ENCODE data around the gene UGGT1. TPM values are rescaled to one million over a fixed set of nuclear protein-coding genes. Genes with fewer than 3 reads are reported as not detected.

The UGGT1 gene
- total RNA-seq, 1 donor from 2014 or later = 68.0 TPM

DNA sequence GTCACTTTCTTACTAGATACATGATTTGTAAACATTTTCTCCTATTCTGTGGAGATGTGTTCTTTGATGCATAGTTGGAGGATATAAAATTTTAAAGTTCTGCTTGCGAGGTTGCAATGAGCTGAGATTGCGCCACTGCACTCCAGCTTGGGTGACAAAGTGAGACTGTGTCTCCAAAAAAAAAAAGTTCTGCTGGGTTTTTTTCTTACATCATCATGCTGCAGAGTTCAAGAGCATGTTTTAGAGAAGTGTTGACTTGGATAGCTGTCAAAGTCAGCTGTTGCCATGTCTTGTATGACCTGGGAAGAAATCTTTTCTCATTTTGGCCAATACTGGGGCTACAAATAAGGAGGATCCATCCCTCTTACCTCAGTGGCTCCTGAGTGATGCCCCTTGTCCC, 71.3 kb downstream of the UGGT1 start:
- Mint-ChIP-seq H3K4me1 (ENCODE audit: low read depth, unreplicated experiment) (no peaks in the 10 kb centered on the region), H3K27ac (ENCODE audit: unreplicated experiment) (no peak overlapping the region), H3K27me3 (ENCODE audit: low read depth, unreplicated experiment) (no peaks in the 10 kb centered on the region), H3K36me3 (ENCODE audit: low read depth, unreplicated experiment) (peaks cover 5% of the 10 kb centered on the region), H3K4me3 (ENCODE audit: unreplicated experiment) (no peak overlapping the region), H3K9me3 (ENCODE audit: unreplicated experiment) (no peaks in the 10 kb centered on the region)
- Histone ChIP-seq H4K20me1 (ENCODE audit: insufficient read depth, low read length) (peaks cover 8% of the 10 kb centered on the region), H2AFZ (ENCODE audit: low read depth, low read length) (no peak overlapping the region), H3K4me2 (ENCODE audit: low read length) (no peak overlapping the region), H3K27ac (ENCODE audit: low read depth, low read length) (no peak overlapping the region), H3K9me3 (ENCODE audit: insufficient read depth, low read depth, low read length) (no peaks in the 10 kb centered on the region), H3K27me3 (ENCODE audit: insufficient read depth, low read length) (no peaks in the 10 kb centered on the region), H3K4me3 (ENCODE audit: insufficient read depth, low read depth, low read length) (no peak overlapping the region), H3K9ac (ENCODE audit: low read length) (no peak overlapping the region), H3K4me1 (ENCODE audit: insufficient read depth, low read length) (no peaks in the 10 kb centered on the region), H3K79me2 (ENCODE audit: insufficient read depth, low read length) (peaks cover 7% of the 10 kb centered on the region), H3K36me3 (ENCODE audit: insufficient read depth, low read length) (peaks cover 27% of the 10 kb centered on the region)
- TF ChIP-seq EZH2 (IDR thresholded peaks at IDR 0.05; ENCODE audit: insufficient read depth, low read length) = no peak
- TF ChIP-seq, protein P1, sequence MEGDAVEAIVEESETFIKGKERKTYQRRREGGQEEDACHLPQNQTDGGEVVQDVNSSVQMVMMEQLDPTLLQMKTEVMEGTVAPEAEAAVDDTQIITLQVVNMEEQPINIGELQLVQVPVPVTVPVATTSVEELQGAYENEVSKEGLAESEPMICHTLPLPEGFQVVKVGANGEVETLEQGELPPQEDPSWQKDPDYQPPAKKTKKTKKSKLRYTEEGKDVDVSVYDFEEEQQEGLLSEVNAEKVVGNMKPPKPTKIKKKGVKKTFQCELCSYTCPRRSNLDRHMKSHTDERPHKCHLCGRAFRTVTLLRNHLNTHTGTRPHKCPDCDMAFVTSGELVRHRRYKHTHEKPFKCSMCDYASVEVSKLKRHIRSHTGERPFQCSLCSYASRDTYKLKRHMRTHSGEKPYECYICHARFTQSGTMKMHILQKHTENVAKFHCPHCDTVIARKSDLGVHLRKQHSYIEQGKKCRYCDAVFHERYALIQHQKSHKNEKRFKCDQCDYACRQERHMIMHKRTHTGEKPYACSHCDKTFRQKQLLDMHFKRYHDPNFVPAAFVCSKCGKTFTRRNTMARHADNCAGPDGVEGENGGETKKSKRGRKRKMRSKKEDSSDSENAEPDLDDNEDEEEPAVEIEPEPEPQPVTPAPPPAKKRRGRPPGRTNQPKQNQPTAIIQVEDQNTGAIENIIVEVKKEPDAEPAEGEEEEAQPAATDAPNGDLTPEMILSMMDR (IDR thresholded peaks at IDR 0.05; ENCODE audit: insufficient read depth, low read depth, low read length) = no peak
- FAIRE-seq (no peak), DNase-seq (ENCODE audit: low read depth) (no peak)

DNA sequence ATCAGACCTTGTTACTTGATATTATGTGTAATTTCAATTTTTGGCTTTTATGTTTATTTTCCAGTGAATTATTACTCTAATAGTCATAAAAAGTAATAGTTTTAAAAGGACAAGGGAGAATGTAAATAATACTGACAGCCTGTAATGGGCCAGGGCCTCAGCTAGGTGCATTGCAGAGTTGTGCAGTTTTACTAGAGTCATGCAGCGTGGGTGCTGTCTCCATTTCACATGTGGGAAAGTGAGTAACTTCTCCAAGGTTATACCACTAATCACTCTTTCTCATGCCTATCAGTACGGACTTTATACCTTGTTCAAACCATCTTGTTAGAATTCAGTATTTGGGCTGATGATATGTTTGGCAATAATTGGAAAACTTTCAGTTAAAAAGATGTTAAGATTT, 73.3 kb downstream of the UGGT1 start:
- no peak overlapping the region for H3K4me3 Mint-ChIP-seq (ENCODE audit: unreplicated experiment)
- no peaks in the 10 kb centered on the region for H3K9me3 Mint-ChIP-seq (ENCODE audit: unreplicated experiment)
- H3K36me3 Mint-ChIP-seq (ENCODE audit: low read depth, unreplicated experiment) = peaks cover 3% of the 10 kb centered on the region
- H3K9me3 ChIP-seq (ENCODE audit: insufficient read depth, low read depth, low read length) = no peaks in the 10 kb centered on the region
- no peaks in the 10 kb centered on the region for H3K4me1 ChIP-seq (ENCODE audit: insufficient read depth, low read length)
- no peak overlapping the region for H3K4me2 ChIP-seq (ENCODE audit: low read length)
- H4K20me1 ChIP-seq (ENCODE audit: insufficient read depth, low read length) = peaks cover 8% of the 10 kb centered on the region
- no peaks in the 10 kb centered on the region for H3K27me3 ChIP-seq (ENCODE audit: insufficient read depth, low read length)
- no peak overlapping the region for H3K27ac Mint-ChIP-seq (ENCODE audit: unreplicated experiment)
- no peak overlapping the region for H3K4me3 ChIP-seq (ENCODE audit: insufficient read depth, low read depth, low read length)
- TF ChIP-seq, protein P1 (IDR thresholded peaks at IDR 0.05; ENCODE audit: insufficient read depth, low read depth, low read length) = no peak
- TF ChIP-seq EZH2 (IDR thresholded peaks at IDR 0.05; ENCODE audit: insufficient read depth, low read length) = no peak
- H2AFZ ChIP-seq (ENCODE audit: low read depth, low read length) = no peak overlapping the region
- H3K27me3 Mint-ChIP-seq (ENCODE audit: low read depth, unreplicated experiment) = no peaks in the 10 kb centered on the region
- peaks cover 3% of the 10 kb centered on the region for H3K4me1 Mint-ChIP-seq (ENCODE audit: low read depth, unreplicated experiment)
- FAIRE-seq (no peak), DNase-seq (ENCODE audit: low read depth) (no peak)
- H3K36me3 ChIP-seq (ENCODE audit: insufficient read depth, low read length) = peaks cover 28% of the 10 kb centered on the region
- no peak overlapping the region for H3K9ac ChIP-seq (ENCODE audit: low read length)
- no peak overlapping the region for H3K27ac ChIP-seq (ENCODE audit: low read depth, low read length)
- H3K79me2 ChIP-seq (ENCODE audit: insufficient read depth, low read length) = peaks cover 7% of the 10 kb centered on the region

DNA sequence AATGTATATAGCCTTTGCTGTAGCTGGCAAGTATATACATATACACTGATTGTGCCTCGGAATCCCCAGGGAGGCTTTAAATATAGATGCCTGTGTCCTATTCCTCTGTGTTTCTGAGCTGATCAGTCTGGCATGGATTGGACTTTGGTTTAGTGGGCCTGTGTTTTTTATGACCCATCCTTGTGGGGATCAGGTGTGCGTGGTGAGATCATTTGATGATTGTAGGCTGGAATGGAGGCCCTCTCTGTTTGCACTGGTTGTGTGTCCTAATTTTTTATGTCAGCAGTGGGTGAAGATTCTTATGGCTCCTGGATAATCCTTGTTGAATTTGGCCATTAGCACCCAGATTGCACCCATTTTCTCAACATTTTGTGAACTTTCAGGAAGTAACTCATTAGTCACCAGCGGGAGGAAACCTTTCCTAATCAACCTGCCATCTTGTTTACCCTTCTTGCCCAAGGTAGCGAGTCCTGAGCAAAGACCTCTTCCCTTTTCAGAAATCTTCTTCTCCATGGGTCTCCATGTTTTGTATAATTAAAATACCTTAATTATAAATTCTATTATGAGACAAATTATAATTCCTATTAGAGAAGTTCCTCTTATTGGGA, 75.8 kb downstream of the UGGT1 start:
- Mint-ChIP-seq H3K27me3 (ENCODE audit: low read depth, unreplicated experiment) (no peaks in the 10 kb centered on the region), H3K4me1 (ENCODE audit: low read depth, unreplicated experiment) (peaks cover 3% of the 10 kb centered on the region), H3K4me3 (ENCODE audit: unreplicated experiment) (no peak overlapping the region), H3K9me3 (ENCODE audit: unreplicated experiment) (no peaks in the 10 kb centered on the region), H3K36me3 (ENCODE audit: low read depth, unreplicated experiment) (no peaks in the 10 kb centered on the region), H3K27ac (ENCODE audit: unreplicated experiment) (no peak overlapping the region)
- no peaks in the 10 kb centered on the region for H3K4me1 ChIP-seq (ENCODE audit: insufficient read depth, low read length)
- peaks cover 38% of the 10 kb centered on the region for H3K36me3 ChIP-seq (ENCODE audit: insufficient read depth, low read length)
- H4K20me1 ChIP-seq (ENCODE audit: insufficient read depth, low read length) = peaks cover 10% of the 10 kb centered on the region
- H3K9me3 ChIP-seq (ENCODE audit: insufficient read depth, low read depth, low read length) = no peaks in the 10 kb centered on the region
- H3K9ac ChIP-seq (ENCODE audit: low read length) = no peak overlapping the region
- no peak overlapping the region for H3K27ac ChIP-seq (ENCODE audit: low read depth, low read length)
- FAIRE-seq (no peak), DNase-seq (ENCODE audit: low read depth) (no peak)
- H3K4me2 ChIP-seq (ENCODE audit: low read length) = no peak overlapping the region
- H2AFZ ChIP-seq (ENCODE audit: low read depth, low read length) = no peak overlapping the region
- H3K79me2 ChIP-seq (ENCODE audit: insufficient read depth, low read length) = peaks cover 7% of the 10 kb centered on the region
- H3K27me3 ChIP-seq (ENCODE audit: insufficient read depth, low read length) = no peaks in the 10 kb centered on the region
- TF ChIP-seq, protein P1 (IDR thresholded peaks at IDR 0.05; ENCODE audit: insufficient read depth, low read depth, low read length) = no peak
- no peak for TF ChIP-seq EZH2 (IDR thresholded peaks at IDR 0.05; ENCODE audit: insufficient read depth, low read length)
- H3K4me3 ChIP-seq (ENCODE audit: insufficient read depth, low read depth, low read length) = no peak overlapping the region
